H1 (cell line): ENCODE data around the gene CCDC93. TPM values are rescaled to one million over a fixed set of nuclear protein-coding genes. Genes with fewer than 3 reads are reported as not detected.
A peak's percentile ranks its signal among the peaks of the same experiment; 100 is the strongest.

Source experiments
- CTCF ChIA-PET: fragments of 300-600 bp; sonication (Branson Sonifier 250); formaldehyde crosslinking; loops from one replicate; lab custom pipeline; 2021; ENCODE audit not compliant: partially characterized antibody; lab: Charles Lee
- POLR2A ChIA-PET: fragments of 300-600 bp; sonication (Branson Sonifier 250); formaldehyde crosslinking; loops from one replicate; lab custom pipeline; 2021; ENCODE audit warnings: inconsistent platforms; ENCODE audit not compliant: partially characterized antibody; lab: Charles Lee
- DNase-seq, 2 experiments: peaks; one replicate each; pipeline versions ENCODE4 v3.0.0 to v3.0.0-alpha.2; 2010 to 2022; ENCODE audit warnings: low spot score in 2 of 2, low read depth in 1 of 2, mixed read lengths in 1 of 2
- FAIRE-seq: peaks from 2 replicates; lab custom pipeline; 2011; peaks lifted over from hg19 to GRCh38; lab: Jason Lieb, UNC
- H2AFZ ChIP-seq: 2 replicates; pipeline ENCODE4 v1.8.1; 2012; ENCODE audit warnings: low read length, inconsistent platforms
- H2AK5ac ChIP-seq: 2 replicates; pipeline ENCODE4 v1.6.1; 2013; ENCODE audit warnings: low read depth, low read length
- H2BK120ac ChIP-seq: replicated peaks from 2 replicates; pipeline ENCODE3; 2013; ENCODE audit warnings: low read depth, low read length, inconsistent platforms
- H2BK12ac ChIP-seq: 2 replicates; pipeline ENCODE4 v1.6.1; 2013; ENCODE audit warnings: low read depth, low read length
- H2BK15ac ChIP-seq: 2 replicates; pipeline ENCODE4 v1.6.1; 2013; ENCODE audit warnings: low read length
- H2BK20ac ChIP-seq: 2 replicates; pipeline ENCODE4 v1.6.1; 2013; ENCODE audit warnings: low read length
- H2BK5ac ChIP-seq: 2 replicates; pipeline ENCODE4 v1.6.1; 2013; ENCODE audit warnings: low read depth, low read length
- H3K14ac ChIP-seq: 2 replicates; pipeline ENCODE4 v1.6.1; 2013; ENCODE audit warnings: inconsistent platforms; ENCODE audit not compliant: insufficient read length
- H3K18ac ChIP-seq: 2 replicates; pipeline ENCODE4 v1.6.1; 2013; ENCODE audit warnings: low read length; ENCODE audit errors: extremely low read depth
- H3K23ac ChIP-seq: 2 replicates; pipeline ENCODE4 v1.6.1; 2013; ENCODE audit warnings: inconsistent platforms; ENCODE audit not compliant: insufficient read length
- H3K23me2 ChIP-seq: 2 replicates; pipeline ENCODE4 v1.6.1; 2013; ENCODE audit warnings: low read depth, low read length
- H3K27ac ChIP-seq: 2 replicates; pipeline ENCODE4 v1.6.1; 2011; ENCODE audit warnings: low read depth, low read length, inconsistent platforms
- H3K27me3 ChIP-seq, 4 experiments: replicated peaks in 1 of 4; 1 replicate in 1 of 4; 2 replicates in 3 of 4; pipeline versions ENCODE4 v1.6.1 to v1.8.1; 2011 to 2013; ENCODE audit warnings: low read length in 3 of 4, mild to moderate bottlenecking in 3 of 4, inconsistent platforms in 2 of 4, mixed read lengths in 2 of 4, moderate library complexity in 1 of 4; ENCODE audit not compliant: control insufficient read depth in 3 of 4, insufficient read depth in 3 of 4; ENCODE audit errors: extremely low read depth in 1 of 4
- H3K36me3 ChIP-seq, 4 experiments: 2 replicates each; pipeline versions ENCODE4 v1.6.1 to v1.8.1; 2011 to 2013; ENCODE audit warnings: mild to moderate bottlenecking in 4 of 4, low read length in 3 of 4, moderate library complexity in 2 of 4, control low read depth in 1 of 4, inconsistent platforms in 1 of 4; ENCODE audit not compliant: insufficient read depth in 4 of 4, control insufficient read depth in 2 of 4
- H3K4ac ChIP-seq: replicated peaks from 2 replicates; pipeline ENCODE3; 2013; ENCODE audit warnings: low read length, low read depth, mixed read lengths, inconsistent platforms; ENCODE audit not compliant: insufficient read length
- H3K4me1 ChIP-seq, 4 experiments: replicated peaks in 1 of 4; 1 replicate in 1 of 4; 2 replicates in 3 of 4; pipeline versions ENCODE4 v1.6.1 to v1.8.1; 2011 to 2013; ENCODE audit warnings: low read length in 3 of 4, inconsistent platforms in 2 of 4, mixed read lengths in 1 of 4; ENCODE audit not compliant: insufficient read depth in 4 of 4, control insufficient read depth in 3 of 4
- H3K4me2 ChIP-seq, 2 experiments: 2 replicates each; pipeline versions ENCODE4 v1.6.1 to v1.8.1; 2011 to 2013; ENCODE audit warnings: low read depth in 2 of 2, low read length in 2 of 2, control low read depth in 1 of 2, inconsistent platforms in 1 of 2, mild to moderate bottlenecking in 1 of 2; ENCODE audit not compliant: insufficient read depth in 1 of 2
- H3K4me3 ChIP-seq, 4 experiments: fragments of 200-600, 300-600 bp in 1 of 4; sonication (generic), shearing (Covaris generic), sonication (Bioruptor Twin) in 1 of 4; 2 replicates each; pipeline versions ENCODE4 v1.5.1 to v1.8.1; 2011 to 2016; ENCODE audit warnings: low read length in 4 of 4, low read depth in 3 of 4, control low read depth in 2 of 4, inconsistent platforms in 2 of 4, mild to moderate bottlenecking in 2 of 4, mixed read lengths in 1 of 4, moderate library complexity in 1 of 4; ENCODE audit not compliant: insufficient read depth in 2 of 4; ENCODE audit errors: extremely low read depth in 1 of 4
- H3K56ac ChIP-seq: replicated peaks from 2 replicates; pipeline ENCODE3; 2013; ENCODE audit warnings: low read depth, mild to moderate bottlenecking, mixed read lengths, low read length, inconsistent platforms; ENCODE audit not compliant: insufficient read length
- H3K79me1 ChIP-seq: 2 replicates; pipeline ENCODE4 v1.6.1; 2013; ENCODE audit warnings: low read depth, low read length, control low read depth
- H3K79me2 ChIP-seq, 2 experiments: 2 replicates each; pipeline versions ENCODE4 v1.6.1 to v1.8.1; 2012 to 2013; ENCODE audit warnings: low read length in 2 of 2, mild to moderate bottlenecking in 2 of 2, inconsistent platforms in 1 of 2; ENCODE audit not compliant: insufficient read depth in 2 of 2, control insufficient read depth in 1 of 2
- H3K9ac ChIP-seq, 4 experiments: replicated peaks in 1 of 4; 1 replicate in 1 of 4; 2 replicates in 3 of 4; pipeline versions ENCODE4 v1.6.1 to v1.8.1; 2011 to 2013; ENCODE audit warnings: low read depth in 3 of 4, low read length in 3 of 4, control low read depth in 2 of 4, mild to moderate bottlenecking in 2 of 4, moderate library complexity in 2 of 4, inconsistent platforms in 1 of 4; ENCODE audit errors: extremely low read depth in 1 of 4
- H3K9me3 ChIP-seq, 2 experiments: 2 replicates each; pipeline versions ENCODE4 v1.6.1 to v1.8.1; 2012 to 2013; ENCODE audit warnings: mild to moderate bottlenecking in 2 of 2, moderate library complexity in 2 of 2, control low read depth in 1 of 2, inconsistent platforms in 1 of 2, low read depth in 1 of 2, low read length in 1 of 2, mixed read lengths in 1 of 2; ENCODE audit not compliant: insufficient read depth in 2 of 2
- H4K20me1 ChIP-seq, 2 experiments: replicated peaks in 1 of 2; 2 replicates each; pipeline versions ENCODE3 to v1.8.1; 2011 to 2013; ENCODE audit warnings: inconsistent platforms in 2 of 2, low read length in 2 of 2, mild to moderate bottlenecking in 1 of 2; ENCODE audit not compliant: insufficient read depth in 2 of 2, control insufficient read depth in 1 of 2
- H4K5ac ChIP-seq: 2 replicates; pipeline ENCODE4 v1.6.1; 2013; ENCODE audit warnings: low read length, low read depth, mixed read lengths, inconsistent platforms; ENCODE audit not compliant: insufficient read length
- H4K8ac ChIP-seq: 2 replicates; pipeline ENCODE4 v1.8.0; 2013; ENCODE audit warnings: mild to moderate bottlenecking, moderate library complexity, low read length, inconsistent platforms; ENCODE audit not compliant: insufficient read depth; ENCODE audit errors: extremely low read depth
- H4K91ac ChIP-seq: replicated peaks from 2 replicates; pipeline ENCODE3; 2013; ENCODE audit warnings: low read length, mixed read lengths, inconsistent platforms; ENCODE audit not compliant: insufficient read length
- CEBPB ChIP-seq: IDR thresholded peaks from 2 replicates; pipeline ENCODE4 v1.6.1; 2012; ENCODE audit warnings: low read depth, low read length
- CTBP2 ChIP-seq: IDR thresholded peaks from 2 replicates; pipeline ENCODE4 v1.7.0; 2011; ENCODE audit warnings: borderline replicate concordance, mild to moderate bottlenecking, moderate library complexity, mixed read lengths, low read length; ENCODE audit not compliant: insufficient read depth, insufficient read length
- RAD21 ChIP-seq, 2 experiments: IDR thresholded peaks in 1 of 2; conservative IDR thresholded peaks in 1 of 2; 2 replicates each; pipeline ENCODE4 v1.6.1; 2011; ENCODE audit warnings: low read depth in 2 of 2, low read length in 2 of 2, improper control_type of control experiment in 1 of 2, inconsistent platforms in 1 of 2, mild to moderate bottlenecking in 1 of 2, moderate library complexity in 1 of 2
- WGBS, 2 experiments: shearing (Covaris generic) in 1 of 2; methylation state at CpG; one replicate each; pipeline versions ENCODE4 v1.1.6 to v1.1.7; 2013 to 2015; ENCODE audit warnings: low lambda C conversion rate in 2 of 2, mixed read lengths in 2 of 2, inconsistent platforms in 1 of 2, low coverage in 1 of 2, missing lambda C conversion rate in 1 of 2; ENCODE audit not compliant: insufficient replicate concordance in 2 of 2, insufficient coverage in 1 of 2, insufficient read length in 1 of 2; ENCODE audit errors: extremely low coverage in 1 of 2, missing lambda C conversion rate in 1 of 2; 5-methylcytosine and 5-hydroxymethylcytosine counted together
- polyA plus RNA-seq, 7 experiments: library from polyadenylated mRNA; depleted of rRNA in 3 of 7; stranded (reverse) in 5 of 7; unstranded in 2 of 7; fragments of >200 nt in 5 of 7; fragments of 200-250 nt in 2 of 7; gene quantifications; 1 replicate in 5 of 7; 2 replicates in 1 of 7; 4 replicates in 1 of 7; pipeline versions ENCODE4 v1.2.1 to v1.2.3, GENCODE V29; 2011 to 2013; ENCODE audit warnings: missing spikeins in 2 of 7, mixed read lengths in 2 of 7
- total RNA-seq: library from RNA; stranded (reverse); fragmentation: NEBNext Ultra II Directional; extraction: Animal tissue kit (Norgen Biotek cat#: 25700); gene quantifications from 2 replicates; pipeline ENCODE4 v1.2.1, GENCODE V29; 2021
- TF ChIP-seq, protein P1 (sequence below), 3 experiments: IDR thresholded peaks; 1 replicate in 2 of 3; 2 replicates in 1 of 3; pipeline versions ENCODE4 v1.5.1 to v1.6.1; 2011; ENCODE audit warnings: low read length in 3 of 3, mild to moderate bottlenecking in 3 of 3, inconsistent platforms in 2 of 3, low read depth in 1 of 3, moderate library complexity in 1 of 3; ENCODE audit not compliant: insufficient read depth in 1 of 3; ENCODE audit errors: control extremely low read depth in 1 of 3

The CCDC93 gene
- total and polyA plus RNA-seq, 2 of the 8 experiments (the other 6 are each of a cell fraction or from before 2014, with no cell fraction given): 5.5 to 18.0 TPM

DNA sequence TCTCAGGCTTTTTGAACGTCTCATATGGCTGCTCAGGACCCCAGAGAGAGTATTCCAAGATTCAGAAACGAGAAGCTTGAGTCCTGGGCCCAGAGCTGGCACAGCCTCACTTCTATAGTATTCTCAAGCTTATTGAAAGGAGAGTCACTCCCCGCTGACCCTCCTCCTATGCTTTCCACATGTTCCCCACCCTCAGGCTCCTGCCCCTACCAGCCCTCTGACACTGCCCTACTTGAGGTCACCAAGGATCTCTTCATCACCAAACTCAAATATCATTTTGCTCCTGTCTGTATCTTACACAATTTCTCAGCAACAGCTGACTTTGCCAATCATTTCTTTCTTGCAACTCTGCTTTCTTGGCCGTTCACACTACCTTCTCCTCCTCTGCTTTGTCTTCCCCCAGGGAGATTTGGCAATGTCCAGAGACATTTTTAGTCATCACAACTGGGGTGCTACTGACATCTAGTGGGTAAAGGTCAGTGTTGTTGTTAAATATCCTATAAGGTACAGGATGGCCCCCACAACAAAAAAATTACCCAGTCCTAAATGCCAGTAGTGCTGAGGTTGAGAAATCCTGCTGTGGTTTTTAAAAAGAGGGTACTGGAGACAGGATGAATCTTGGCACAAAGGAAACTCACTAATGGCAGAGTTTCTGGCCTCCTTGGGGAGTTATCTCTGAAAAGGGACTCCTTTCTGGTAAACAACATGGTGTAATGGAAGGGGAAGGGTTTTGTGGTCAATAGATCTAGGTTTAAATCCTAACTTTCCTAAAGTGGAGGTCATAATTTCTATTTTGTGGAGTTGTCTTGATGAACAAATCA is 47.5 kb upstream of the CCDC93 start:
- no peak overlapping the region for H4K91ac ChIP-seq
- no peak overlapping the region for H3K4me2 ChIP-seq
- no peak overlapping the region for H2BK15ac ChIP-seq
- ChIA-PET POLR2A (no interaction called here), CTCF (interaction anchor here (0.6 to 12.2 kb wide), 25 partner anchors 8 to 232 kb away, joined by 3 to 147 read pairs (median 4); no protein-coding TSS in a partner anchor)
- H3K23ac ChIP-seq: no peak overlapping the region
- no peak overlapping the region for H3K27ac ChIP-seq
- no peak overlapping the region for H3K4me3 ChIP-seq
- no peak overlapping the region for H3K56ac ChIP-seq
- no peak overlapping the region for H2BK20ac ChIP-seq
- peaks cover 2% of the 10 kb centered on the region; the same call in 1 of the 2 replicates for H3K23me2 ChIP-seq
- H3K18ac ChIP-seq: no peak overlapping the region
- H3K9me3 ChIP-seq: no peaks in the 10 kb centered on the region
- no peak overlapping the region for H3K4ac ChIP-seq
- no peak overlapping the region for H4K8ac ChIP-seq
- no peaks in the 10 kb centered on the region for H4K20me1 ChIP-seq
- H3K79me2 ChIP-seq: no peaks in the 10 kb centered on the region
- no peak overlapping the region for H2BK5ac ChIP-seq
- no peak overlapping the region for H4K5ac ChIP-seq
- H3K36me3 ChIP-seq: no peaks in the 10 kb centered on the region
- H2AK5ac ChIP-seq: no peak overlapping the region
- no peak overlapping the region for H2BK120ac ChIP-seq
- H3K79me1 ChIP-seq: no peaks in the 10 kb centered on the region
- H3K14ac ChIP-seq: no peak overlapping the region
- H3K9ac ChIP-seq: no peak overlapping the region
- H2AFZ ChIP-seq: peak overlapping the region; percentile 92
- TF ChIP-seq RAD21 (IDR thresholded peaks at IDR 0.05 in 1 of 2, conservative IDR thresholded peaks at IDR 0.05 in 1 of 2; ENCODE audit: low read depth in 2 of 2, low read length in 2 of 2): peak; percentile 77 to 80
- TF ChIP-seq, protein P1, sequence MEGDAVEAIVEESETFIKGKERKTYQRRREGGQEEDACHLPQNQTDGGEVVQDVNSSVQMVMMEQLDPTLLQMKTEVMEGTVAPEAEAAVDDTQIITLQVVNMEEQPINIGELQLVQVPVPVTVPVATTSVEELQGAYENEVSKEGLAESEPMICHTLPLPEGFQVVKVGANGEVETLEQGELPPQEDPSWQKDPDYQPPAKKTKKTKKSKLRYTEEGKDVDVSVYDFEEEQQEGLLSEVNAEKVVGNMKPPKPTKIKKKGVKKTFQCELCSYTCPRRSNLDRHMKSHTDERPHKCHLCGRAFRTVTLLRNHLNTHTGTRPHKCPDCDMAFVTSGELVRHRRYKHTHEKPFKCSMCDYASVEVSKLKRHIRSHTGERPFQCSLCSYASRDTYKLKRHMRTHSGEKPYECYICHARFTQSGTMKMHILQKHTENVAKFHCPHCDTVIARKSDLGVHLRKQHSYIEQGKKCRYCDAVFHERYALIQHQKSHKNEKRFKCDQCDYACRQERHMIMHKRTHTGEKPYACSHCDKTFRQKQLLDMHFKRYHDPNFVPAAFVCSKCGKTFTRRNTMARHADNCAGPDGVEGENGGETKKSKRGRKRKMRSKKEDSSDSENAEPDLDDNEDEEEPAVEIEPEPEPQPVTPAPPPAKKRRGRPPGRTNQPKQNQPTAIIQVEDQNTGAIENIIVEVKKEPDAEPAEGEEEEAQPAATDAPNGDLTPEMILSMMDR (IDR thresholded peaks at IDR 0.05; ENCODE audit: control extremely low read depth in 1 of 3, insufficient read depth in 1 of 3, low read depth in 1 of 3, low read length in 3 of 3): peak in 2 of 3 experiments; percentile 52 to 60; a peak in 3 of 4 replicates
- TF ChIP-seq CEBPB: peak; percentile 51; the same call in 1 of the 2 replicates
- TF ChIP-seq CTBP2: no peak
- H2BK12ac ChIP-seq: no peak overlapping the region
- WGBS, 2 experiments: 83% methylated on average over 4 of the region's 4 CpGs; no CpG with 5 or more reads in 1 of the 2 experiments
- H3K27me3 ChIP-seq: peaks cover 0 to 2% (median 0%) of the 10 kb centered on the region in 4 experiments; a peak in 1 of 7 replicates
- DNase-seq (no peak), FAIRE-seq (peak; percentile 91)
- no peaks in the 10 kb centered on the region for H3K4me1 ChIP-seq
